A549 treated with Mapracorat at 1 μM for 4 hours (cell line): Measurements from ENCODE around the gene KREMEN1. TPM values are rescaled to one million over a fixed set of nuclear protein-coding genes. Genes with fewer than 3 reads are reported as not detected.

Experiments used
- total RNA-seq: library from RNA; stranded (reverse); fragments of 200-300 nt; extraction: Qiagen RNA extraction; gene quantifications from 5 replicates; pipeline ENCODE4 v1.2.3, GENCODE V29; 2022

KREMEN1 gene
- total RNA-seq: 3.5 to 4.7 TPM (median 4.2 TPM) in 5 replicates

GRCh38 chr22:29072979-29073617, at the start of gene KREMEN1:
TSS of gene KREMEN1 (plus strand) at chr22:29073035. CDS start at chr22:29073131, 96 bp downstream.

GRCh38 chr22:29061773-29062172, 11.1 kb upstream of the KREMEN1 start, which contains the start of gene C22orf31:
TSS of gene C22orf31 (minus strand) at chr22:29061831. CDS start at chr22:29061792, 39 bp downstream.

GRCh38 chr22:29205594-29206371, 132.9 kb downstream of the KREMEN1 start, which contains the start of gene EMID1:
TSS of gene EMID1 (plus strand) at chr22:29205896. CDS start at chr22:29206039, 143 bp downstream.

Other genes with a start within 250 kb of the KREMEN1 start
- 5.0 to 8.3 TPM (median 7.1 TPM) in 5 replicates for gene ZNRF3, start 189.5 kb upstream of the KREMEN1 start, total RNA-seq
- gene C22orf31, start 11.2 kb upstream of the KREMEN1 start, total RNA-seq: not detected in 5 replicates
- 0.29 to 0.40 TPM (median 0.36 TPM) in 5 replicates for gene EMID1, start 132.9 kb downstream of the KREMEN1 start, total RNA-seq
- gene RHBDD3, start 194.9 kb downstream of the KREMEN1 start, total RNA-seq: 19.1 to 31.8 TPM (median 26.2 TPM) in 5 replicates
- 207 to 231 TPM (median 215 TPM) in 5 replicates for gene EWSR1, start 195.2 kb downstream of the KREMEN1 start, total RNA-seq
- gene GAS2L1, start 233.6 kb downstream of the KREMEN1 start, total RNA-seq: 23.5 to 38.2 TPM (median 34.7 TPM) in 5 replicates
- gene RASL10A, start 242.7 kb downstream of the KREMEN1 start, total RNA-seq: 0.34 to 0.87 TPM (median 0.54 TPM) in 4 of 5 replicates, not detected in the other